ENCODE results near the gene SNX14.

Gene SNX14

DNA sequence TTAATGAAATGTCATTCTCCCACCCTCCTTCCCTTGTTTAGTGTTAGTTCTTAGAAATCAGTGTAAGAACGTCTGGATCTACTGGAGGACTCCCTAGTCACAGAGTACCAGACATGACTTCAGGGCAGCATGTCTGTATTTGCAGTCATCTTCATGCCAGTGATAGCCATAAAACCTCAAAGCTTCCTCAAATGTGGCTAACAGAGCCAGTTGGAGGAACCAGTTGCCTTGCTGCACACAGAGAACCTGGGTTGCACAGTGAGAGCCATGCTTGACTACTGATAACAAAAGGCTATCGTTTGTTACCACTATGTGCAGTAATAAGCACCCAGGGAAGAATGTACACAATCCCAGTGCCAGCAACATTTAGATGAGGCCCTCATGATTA is 123.6 kb downstream of the SNX14 start:
- CTCF ChIA-PET: interaction anchor here (5.7 kb wide), 1 partner anchor 12 kb away, joined by 58 read pairs; no protein-coding TSS in a partner anchor
- TF ChIP-seq ZBTB21 (tag by site-specific recombination; IDR thresholded peaks at IDR 0.05) (no peak), ZNF560 (tag by site-specific recombination; IDR thresholded peaks at IDR 0.05; ENCODE audit: borderline replicate concordance) (no peak), TRIM28 (IDR thresholded peaks at IDR 0.05; ENCODE audit: borderline replicate concordance, low read length) (no peak), ZNF785 (tag by site-specific recombination; IDR thresholded peaks at IDR 0.05) (no peak), SCRT2 (tag by site-specific recombination; IDR thresholded peaks at IDR 0.05) (no peak), ZNF423 (tag by site-specific recombination; IDR thresholded peaks at IDR 0.05) (no peak), ZIC2 (tag by site-specific recombination; IDR thresholded peaks at IDR 0.05) (peak; percentile 26; the same call in 1 of the 2 replicates), KLF10 (tag by site-specific recombination; IDR thresholded peaks at IDR 0.05) (no peak)
- TF ChIP-seq, protein P1, sequence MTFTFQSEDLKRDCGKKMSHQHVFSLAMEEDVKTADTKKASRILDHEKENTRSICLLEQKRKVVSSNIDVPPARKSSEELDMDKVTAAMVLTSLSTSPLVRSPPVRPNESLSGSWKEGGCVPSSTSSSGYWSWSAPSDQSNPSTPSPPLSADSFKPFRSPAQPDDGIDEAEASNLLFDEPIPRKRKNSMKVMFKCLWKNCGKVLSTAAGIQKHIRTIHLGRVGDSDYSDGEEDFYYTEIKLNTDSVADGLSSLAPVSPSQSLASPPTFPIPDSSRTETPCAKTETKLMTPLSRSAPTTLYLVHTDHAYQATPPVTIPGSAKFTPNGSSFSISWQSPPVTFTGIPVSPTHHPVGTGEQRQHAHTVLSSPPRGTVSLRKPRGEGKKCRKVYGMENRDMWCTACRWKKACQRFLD (tag by site-specific recombination; IDR thresholded peaks at IDR 0.05): no peak
- Histone ChIP-seq H3K4me3 (ENCODE audit: low read depth, low read length) (no peak overlapping the region), H3K4me1 (ENCODE audit: control insufficient read depth, insufficient read depth, low read length) (no peaks in the 10 kb centered on the region), H3K27ac (ENCODE audit: extremely low read depth, low read depth, low read length) (no peak overlapping the region), H3K36me3 (ENCODE audit: control insufficient read depth in 2 of 2, insufficient read depth in 1 of 2, low read length in 2 of 2) (no peaks in the 10 kb centered on the region), H3K9me3 (ENCODE audit: control insufficient read depth, insufficient read depth, low read depth, low read length) (no peaks in the 10 kb centered on the region)
- POLR2A ChIA-PET: no interaction called here

- H3K9me3 ChIP-seq (ENCODE audit: control insufficient read depth, insufficient read depth, low read depth, low read length): no peaks in the 10 kb centered on the region
- no peak overlapping the region for H3K27ac ChIP-seq (ENCODE audit: extremely low read depth, low read depth, low read length)
- TF ChIP-seq SP7 (tag by site-specific recombination; IDR thresholded peaks at IDR 0.05) (peak; percentile 98), ZSCAN16 (tag by site-specific recombination; IDR thresholded peaks at IDR 0.05) (no peak), TRIM28 (IDR thresholded peaks at IDR 0.05; ENCODE audit: borderline replicate concordance, low read length) (no peak), KLF16 (tag by site-specific recombination; IDR thresholded peaks at IDR 0.05) (no peak)
- POLR2A ChIA-PET: no interaction called here
- H3K4me1 ChIP-seq (ENCODE audit: control insufficient read depth, insufficient read depth, low read length): no peaks in the 10 kb centered on the region
- no peaks in the 10 kb centered on the region for H3K36me3 ChIP-seq (ENCODE audit: control insufficient read depth in 2 of 2, insufficient read depth in 1 of 2, low read length in 2 of 2)
- no peak overlapping the region for H3K4me3 ChIP-seq (ENCODE audit: low read depth, low read length)
- CTCF ChIA-PET: interaction anchor here (1.8 to 5.7 kb wide), 2 partner anchors 12 to 114 kb away, joined by 7 to 58 read pairs; no protein-coding TSS in a partner anchor
Observed at GRCh38 chr6:85469276-85470022, 124.2 kb downstream of the SNX14 start.

DNA sequence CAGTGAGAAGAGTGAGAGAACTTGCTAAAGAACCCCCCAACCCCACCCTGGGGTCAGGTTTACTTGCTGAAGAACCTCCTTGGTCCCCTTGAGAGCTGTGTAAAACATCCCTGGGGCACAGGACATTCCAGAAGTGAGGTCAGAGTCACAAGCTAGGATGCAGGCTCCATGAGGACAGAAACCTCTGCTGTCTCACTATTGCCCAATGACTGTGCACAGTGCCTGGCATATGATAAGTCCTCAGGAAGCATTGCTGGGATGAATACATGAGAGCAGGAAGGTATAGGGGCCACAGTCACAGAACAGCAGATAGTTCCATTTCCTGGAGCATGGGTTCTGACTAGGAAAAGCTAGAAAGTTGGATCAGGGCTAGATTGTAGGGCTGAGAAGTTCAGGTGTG is 125.3 kb downstream of the SNX14 start:
- Histone ChIP-seq H3K9me3 (ENCODE audit: control insufficient read depth, insufficient read depth, low read depth, low read length) (no peaks in the 10 kb centered on the region), H3K4me1 (ENCODE audit: control insufficient read depth, insufficient read depth, low read length) (no peaks in the 10 kb centered on the region), H3K4me3 (ENCODE audit: low read depth, low read length) (no peak overlapping the region), H3K27ac (ENCODE audit: extremely low read depth, low read depth, low read length) (no peak overlapping the region), H3K36me3 (ENCODE audit: control insufficient read depth in 2 of 2, insufficient read depth in 1 of 2, low read length in 2 of 2) (no peaks in the 10 kb centered on the region)
- TF ChIP-seq KLF7 (tag by site-specific recombination; IDR thresholded peaks at IDR 0.05; ENCODE audit: borderline replicate concordance): no peak
- TF ChIP-seq ZNF19 (tag by site-specific recombination; IDR thresholded peaks at IDR 0.05; ENCODE audit: low read depth): no peak
- no peak for TF ChIP-seq ZBTB1 (tag by site-specific recombination; IDR thresholded peaks at IDR 0.05)
- no peak for TF ChIP-seq TCF7L2 (IDR thresholded peaks at IDR 0.05; ENCODE audit: borderline replicate concordance, low read depth, low read length)
- no peak for TF ChIP-seq HOXD13 (CRISPR knock-in tag; IDR thresholded peaks at IDR 0.05; ENCODE audit: borderline replicate concordance)
- TF ChIP-seq SCRT2 (tag by site-specific recombination; IDR thresholded peaks at IDR 0.05): no peak
- no peak for TF ChIP-seq ZFHX2 (tag by site-specific recombination; conservative IDR thresholded peaks at IDR 0.05)
- TF ChIP-seq ZNF558 (tag by site-specific recombination; IDR thresholded peaks at IDR 0.05): no peak
- TF ChIP-seq ZNF830 (tag by site-specific recombination; IDR thresholded peaks at IDR 0.05; ENCODE audit: low read depth): no peak
- TF ChIP-seq ZNF48 (tag by site-specific recombination; IDR thresholded peaks at IDR 0.05): no peak
- TF ChIP-seq KLF9 (tag by site-specific recombination; IDR thresholded peaks at IDR 0.05; ENCODE audit: low read depth): no peak
- TF ChIP-seq ZNF561 (tag by site-specific recombination; IDR thresholded peaks at IDR 0.05; ENCODE audit: borderline replicate concordance): no peak
- TF ChIP-seq ZNF138 (tag by site-specific recombination; IDR thresholded peaks at IDR 0.05; ENCODE audit: borderline replicate concordance): no peak
- TF ChIP-seq ZSCAN16 (tag by site-specific recombination; IDR thresholded peaks at IDR 0.05): no peak
- TF ChIP-seq ZNF658 (tag by site-specific recombination; IDR thresholded peaks at IDR 0.05): no peak
- TF ChIP-seq ZNF555 (tag by site-specific recombination; conservative IDR thresholded peaks at IDR 0.05): no peak
- TF ChIP-seq ZNF423 (tag by site-specific recombination; IDR thresholded peaks at IDR 0.05): no peak
- no peak for TF ChIP-seq ZNF837 (tag by site-specific recombination; IDR thresholded peaks at IDR 0.05)
- ChIA-PET POLR2A (interaction anchor here (1.2 kb wide), 1 partner anchor 21 kb away, joined by 8 read pairs; no protein-coding TSS in a partner anchor), CTCF (interaction anchor here (1.8 to 5.7 kb wide), 2 partner anchors 14 to 113 kb away, joined by 7 to 58 read pairs; no protein-coding TSS in a partner anchor)
